ENCODE data around the gene KNSTRN.

DNA sequence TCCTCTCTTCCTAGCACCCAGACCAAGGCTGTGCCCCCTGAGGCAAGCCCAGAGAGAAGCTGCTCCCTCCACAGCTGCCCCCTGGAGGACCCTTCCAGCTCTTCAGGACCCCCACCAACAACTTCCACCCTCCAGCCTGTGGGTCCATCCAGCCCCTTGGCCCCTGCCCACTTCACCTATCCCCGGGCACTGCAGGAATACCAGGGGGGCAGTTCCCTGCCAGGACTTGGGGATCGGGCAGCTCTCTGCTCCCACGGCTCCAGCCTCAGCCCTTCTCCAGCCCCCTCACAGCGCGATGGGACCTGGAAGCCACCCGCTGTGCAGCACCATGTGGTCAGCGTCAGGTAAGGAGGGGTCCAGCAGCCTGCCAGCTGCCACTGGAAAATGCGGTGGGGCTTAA lies 18.9 kb upstream of the KNSTRN start:
- no peak for TF ChIP-seq MAZ (IDR thresholded peaks at IDR 0.05; ENCODE audit: borderline replicate concordance, low read depth, low read length)
- no peak for TF ChIP-seq RAD21 (IDR thresholded peaks at IDR 0.05; ENCODE audit: low read length)
- no peak for TF ChIP-seq POLR2A (IDR thresholded peaks at IDR 0.05; ENCODE audit: low read depth, low read length)
